HG03520 (cell line): ENCODE results near the gene PSMB11.
"Not testable (repeated sequence)": the region's sequence is repeated elsewhere in the genome, so short reads cannot be mapped to it uniquely, and the experiment has no call there.

Experiments used
- ATAC-seq: cut with Tn5 transposase; IDR thresholded peaks from one replicate; pipeline ENCODE4 v1.9.1; 2021; ENCODE audit warnings: mild to moderate bottlenecking, moderate library complexity; ENCODE audit not compliant: unreplicated experiment

PSMB11 gene

DNA sequence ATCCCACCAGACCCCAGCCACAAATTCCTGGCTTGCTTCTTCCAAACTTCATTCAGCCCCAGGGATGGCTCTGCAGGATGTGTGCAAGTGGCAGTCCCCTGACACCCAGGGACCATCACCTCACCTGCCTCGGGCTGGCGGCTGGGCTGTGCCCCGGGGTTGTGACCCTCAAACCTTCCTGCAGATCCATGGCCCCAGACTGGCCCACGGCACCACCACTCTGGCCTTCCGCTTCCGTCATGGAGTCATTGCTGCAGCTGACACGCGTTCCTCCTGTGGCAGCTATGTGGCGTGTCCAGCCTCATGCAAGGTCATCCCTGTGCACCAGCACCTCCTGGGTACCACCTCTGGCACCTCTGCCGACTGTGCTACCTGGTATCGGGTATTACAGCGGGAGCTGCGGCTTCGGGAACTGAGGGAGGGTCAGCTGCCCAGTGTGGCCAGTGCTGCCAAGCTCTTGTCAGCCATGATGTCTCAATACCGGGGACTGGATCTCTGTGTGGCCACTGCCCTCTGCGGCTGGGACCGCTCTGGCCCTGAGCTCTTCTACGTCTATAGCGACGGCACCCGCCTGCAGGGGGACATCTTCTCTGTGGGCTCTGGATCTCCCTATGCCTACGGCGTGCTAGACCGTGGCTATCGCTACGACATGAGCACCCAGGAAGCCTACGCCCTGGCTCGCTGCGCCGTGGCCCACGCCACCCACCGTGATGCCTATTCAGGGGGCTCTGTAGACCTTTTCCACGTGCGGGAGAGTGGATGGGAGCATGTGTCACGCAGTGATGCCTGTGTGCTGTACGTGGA, at the start of gene PSMB11:
Gene PSMB11, plus strand, starts transcription at position 51 of the 804 bp plus-strand sequence. Its CDS starts 14 bp downstream, at position 65.
- ATAC-seq, result no peak

- no peak for ATAC-seq
These were observed 48.5 kb upstream of the PSMB11 start for GRCh38 chr14:22993517-22993916.

- no peak for ATAC-seq
These were observed 47.2 kb upstream of the PSMB11 start for GRCh38 chr14:22994762-22995275.

- ATAC-seq, result no peak
These were observed 46.0 kb upstream of the PSMB11 start for GRCh38 chr14:22995889-22996625.

GRCh38 chr14:22996768-22997654, 45.0 kb upstream of the PSMB11 start:
- no peak for ATAC-seq

DNA sequence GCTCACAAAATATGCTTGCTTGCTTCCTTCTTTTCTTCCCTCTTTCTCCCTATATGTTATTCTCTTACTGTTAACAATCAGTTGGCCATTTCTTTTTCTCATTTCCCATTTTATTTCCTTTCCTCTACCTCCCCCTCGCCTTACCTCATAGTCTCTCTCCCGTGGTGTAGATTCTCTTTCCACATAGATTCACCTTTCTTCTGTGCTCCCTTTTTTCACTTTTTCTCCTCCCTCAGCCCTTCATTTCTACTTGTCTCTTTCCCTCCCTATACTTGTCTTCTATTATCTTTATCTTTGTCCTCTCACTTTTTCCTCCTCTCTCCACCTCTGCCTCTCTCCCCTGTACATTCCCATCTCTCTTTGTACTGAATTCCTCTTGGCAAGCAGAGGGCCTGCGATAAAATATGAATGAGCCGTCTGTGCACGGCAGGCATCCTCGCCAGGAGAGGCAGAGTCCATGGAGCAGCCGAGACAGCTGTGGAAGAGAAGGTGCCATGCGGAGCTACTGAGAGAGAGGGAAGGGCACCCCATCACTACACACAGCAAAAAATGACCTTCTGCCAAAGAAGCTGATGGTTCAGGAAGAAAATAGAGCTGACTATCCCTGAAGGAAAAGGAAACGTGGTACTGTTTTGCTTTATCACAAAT, 44.2 kb upstream of the PSMB11 start:
- no peak for ATAC-seq

DNA sequence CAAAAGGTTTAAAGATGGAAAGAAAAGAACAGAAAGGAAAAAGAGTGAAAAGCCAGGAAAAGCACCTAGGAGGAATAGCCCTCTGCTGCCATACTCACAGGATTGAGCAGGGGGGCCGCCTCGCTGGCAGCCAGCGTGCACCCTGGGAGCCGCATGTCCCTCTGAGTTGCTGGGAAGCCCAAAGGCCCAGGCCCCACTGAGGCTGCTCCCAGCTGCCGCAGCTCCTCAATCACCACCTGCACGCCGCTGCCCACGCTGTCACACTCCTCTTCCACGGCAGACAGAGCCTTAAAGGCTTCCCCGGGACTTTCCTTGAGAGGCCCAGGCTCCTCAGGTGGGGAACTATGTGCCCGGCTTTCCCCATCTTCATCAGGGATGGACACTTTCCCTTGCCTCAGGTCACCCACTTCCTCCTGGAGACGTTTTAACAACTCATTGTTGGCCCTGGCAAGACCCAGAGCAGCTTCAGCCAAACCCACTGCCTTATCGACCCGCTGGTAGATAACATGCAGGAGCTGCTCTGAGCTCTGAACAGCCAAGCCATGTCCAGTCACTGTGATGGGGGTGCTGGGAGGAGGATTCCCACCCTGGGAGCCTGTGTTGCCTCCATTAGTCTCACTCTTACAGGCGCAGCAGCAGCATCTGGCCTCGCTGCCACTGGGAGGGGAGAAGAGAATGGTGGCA, 43.5 kb upstream of the PSMB11 start:
- no peak for ATAC-seq

GRCh38 chr14:23000860-23001259, 41.2 kb upstream of the PSMB11 start:
- ATAC-seq, result no peak

DNA sequence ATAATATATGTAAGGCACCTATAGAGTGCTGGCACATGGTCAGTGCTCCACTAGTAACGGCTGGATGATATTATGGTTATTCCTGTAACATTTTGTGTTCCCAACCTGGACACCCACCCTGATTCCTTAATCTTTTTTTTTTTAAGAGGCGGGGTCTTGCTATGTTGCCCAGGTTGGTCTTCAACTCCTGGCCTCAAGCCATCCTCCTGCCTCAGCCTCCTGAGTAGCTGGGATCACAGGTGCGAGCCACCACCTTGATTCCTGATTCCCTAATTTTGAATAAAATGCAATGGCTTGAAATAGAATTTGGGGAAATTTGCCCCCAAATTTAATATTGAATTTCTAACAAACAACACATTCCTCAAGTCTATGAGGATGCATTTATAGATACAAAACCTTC, 39.4 kb upstream of the PSMB11 start:
- no peak for ATAC-seq

DNA sequence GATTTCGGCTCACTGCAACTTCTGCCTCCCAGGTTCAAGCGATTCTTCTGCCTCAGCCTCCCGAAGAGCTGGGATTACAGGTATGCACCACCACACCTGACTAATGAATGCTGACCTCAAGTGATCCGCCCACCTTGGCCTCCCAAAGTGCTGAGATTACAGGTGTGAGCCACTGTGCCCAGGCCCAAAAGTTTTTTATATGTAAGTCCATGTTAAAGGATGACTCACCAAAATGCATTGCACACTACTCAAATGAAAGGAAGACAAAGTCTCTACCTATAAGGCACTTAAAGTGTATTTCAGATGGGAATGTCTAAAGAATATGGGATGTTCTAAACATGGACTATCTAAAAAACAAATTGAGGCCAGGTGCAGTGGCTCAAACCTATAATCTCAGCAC, 37.7 kb upstream of the PSMB11 start:
- ATAC-seq, result not testable (repeated sequence)

GRCh38 chr14:23005451-23006187, 36.4 kb upstream of the PSMB11 start:
- no peak for ATAC-seq

GRCh38 chr14:23006188-23006534, 35.9 kb upstream of the PSMB11 start:
- ATAC-seq, result no peak

DNA sequence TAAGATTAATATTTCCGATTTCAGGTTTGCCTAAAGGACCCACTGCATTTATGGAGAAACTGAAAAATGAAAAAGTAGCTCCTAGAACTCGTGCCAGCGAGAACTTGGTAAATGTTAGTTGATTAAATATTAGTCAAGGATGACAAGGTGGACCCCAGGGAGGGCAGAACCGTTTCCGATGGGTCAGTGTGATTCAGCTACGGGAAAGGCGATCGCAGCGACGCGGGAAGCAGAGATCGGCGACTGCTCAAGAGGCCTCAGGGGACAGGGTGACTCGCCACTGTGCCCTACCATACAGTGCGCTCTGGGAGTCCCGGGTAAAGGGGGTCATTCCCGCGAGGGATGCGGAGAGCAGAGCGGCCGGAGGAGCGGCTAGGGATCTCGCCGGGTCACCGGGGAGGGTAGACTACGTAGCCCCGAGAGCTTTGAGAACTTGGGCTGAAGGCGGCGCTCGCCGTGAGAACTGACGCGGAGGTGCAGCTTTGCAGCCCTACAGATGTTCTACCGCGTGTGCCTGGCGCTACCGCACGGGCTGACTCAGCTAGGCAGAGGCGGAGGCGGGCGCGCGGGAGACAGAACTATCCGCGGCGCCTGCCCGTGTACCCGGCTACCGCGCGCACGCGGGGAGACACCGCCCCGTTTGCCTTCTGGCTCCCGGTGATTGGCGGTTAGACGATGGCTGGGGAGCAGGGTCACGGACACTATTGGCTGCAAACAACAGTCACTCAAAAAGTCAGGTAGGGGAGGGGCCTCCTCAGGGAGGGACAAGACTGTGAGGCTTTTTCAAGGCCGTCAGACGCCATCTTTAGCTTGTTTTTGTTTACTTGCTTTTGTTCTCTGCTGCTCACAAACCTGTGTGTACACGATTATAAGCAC, 35.2 kb upstream of the PSMB11 start:
- peak; percentile 95 for ATAC-seq

DNA sequence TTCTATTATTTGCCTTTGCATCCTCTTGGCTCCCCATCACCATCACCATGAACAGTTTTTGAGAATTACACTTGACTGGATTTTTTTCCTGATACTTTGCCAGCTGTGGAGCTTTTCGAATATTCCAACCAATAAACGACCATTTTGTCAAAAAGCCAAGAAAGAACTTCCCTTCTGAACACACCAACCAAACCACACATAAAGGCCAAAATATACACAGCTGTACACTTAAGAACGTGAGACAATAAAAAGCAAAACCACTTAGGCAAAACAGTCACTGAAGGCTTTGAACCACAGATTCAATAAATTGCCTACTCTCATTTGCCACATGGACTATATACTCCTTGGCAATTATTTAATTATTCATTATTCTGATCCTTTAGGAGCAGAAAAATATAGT, 33.2 kb upstream of the PSMB11 start:
- ATAC-seq, result no peak

- no peak for ATAC-seq
These were observed 32.5 kb upstream of the PSMB11 start for GRCh38 chr14:23009483-23009938.

- no peak for ATAC-seq
These were observed 31.9 kb upstream of the PSMB11 start, which contains the start of gene C14orf93 for GRCh38 chr14:23009939-23010726. TSS of gene C14orf93 (minus strand) at chr14:23010143. CDS start at chr14:22999023, 11,120 bp downstream.

- ATAC-seq, result no peak
These were observed 28.8 kb upstream of the PSMB11 start for GRCh38 chr14:23013054-23013748.
